Measurements from ENCODE around the gene KCNQ1.

The KCNQ1 gene

DNA sequence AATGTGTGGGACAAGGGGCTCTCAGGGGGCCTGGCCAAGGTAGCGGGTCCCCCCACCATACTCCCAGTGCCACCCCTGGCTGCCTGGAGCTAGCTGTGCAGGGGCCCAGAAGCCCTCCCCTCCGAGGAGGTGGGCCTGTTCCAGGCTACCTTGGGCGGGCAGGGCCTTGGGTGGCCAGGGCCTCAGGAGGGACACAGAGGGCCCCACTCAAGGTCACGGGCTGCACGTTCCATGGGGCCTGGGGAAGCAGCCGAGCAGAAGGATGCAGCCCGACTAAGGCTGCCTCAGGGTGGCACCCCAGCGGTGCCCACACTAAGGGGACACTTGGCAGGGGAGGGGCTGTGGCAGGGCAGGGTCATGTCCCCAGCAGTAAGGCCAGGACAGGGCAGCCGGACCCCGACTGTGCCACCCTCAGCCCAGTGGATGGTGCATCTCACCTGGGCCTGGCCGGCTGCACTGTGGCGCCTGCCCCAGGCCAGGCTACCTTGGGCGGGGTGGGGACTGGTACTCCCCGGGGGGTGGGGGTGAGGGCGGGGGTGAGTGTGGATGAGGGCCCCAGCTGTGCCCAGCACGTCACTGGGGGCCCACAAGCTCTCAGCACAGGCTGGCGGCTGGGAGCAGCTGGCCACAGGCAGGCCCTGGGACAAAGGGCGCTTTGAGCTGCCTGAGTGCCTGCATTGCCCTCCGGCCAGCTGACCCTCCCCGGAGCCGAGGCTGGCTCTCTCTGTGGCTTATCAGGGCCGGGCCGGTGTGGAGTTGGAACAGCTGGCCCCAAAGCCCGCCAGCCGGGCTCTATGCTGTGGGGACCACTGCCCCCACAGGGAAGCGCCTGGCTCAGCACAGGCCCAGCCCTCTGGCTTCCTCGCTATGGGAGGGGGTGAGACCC lies 117.1 kb downstream of the KCNQ1 start:
- H3K9me3 ChIP-seq (ENCODE audit: control insufficient read depth in 2 of 2, low read length in 2 of 2): no peaks in the 10 kb centered on the region
- H3K4me1 ChIP-seq (ENCODE audit: control insufficient read depth in 2 of 2, insufficient read depth in 2 of 2, low read length in 2 of 2): peaks cover 7 to 11% of the 10 kb centered on the region in 2 donors
- no peaks in the 10 kb centered on the region for H3K36me3 ChIP-seq (ENCODE audit: control insufficient read depth in 2 of 2, insufficient read depth in 2 of 2, low read length in 2 of 2)
- no peak overlapping the region for H3K4me3 ChIP-seq (ENCODE audit: low read length in 2 of 2)
- no peaks in the 10 kb centered on the region for H3K27me3 ChIP-seq (ENCODE audit: control insufficient read depth in 2 of 2, insufficient read depth in 2 of 2, low read length in 2 of 2)
- no peak overlapping the region for H3K9ac ChIP-seq (ENCODE audit: low read depth in 1 of 2, low read length in 2 of 2)
- H3K27ac ChIP-seq (ENCODE audit: low read depth in 2 of 2, low read length in 2 of 2): no peak overlapping the region

DNA sequence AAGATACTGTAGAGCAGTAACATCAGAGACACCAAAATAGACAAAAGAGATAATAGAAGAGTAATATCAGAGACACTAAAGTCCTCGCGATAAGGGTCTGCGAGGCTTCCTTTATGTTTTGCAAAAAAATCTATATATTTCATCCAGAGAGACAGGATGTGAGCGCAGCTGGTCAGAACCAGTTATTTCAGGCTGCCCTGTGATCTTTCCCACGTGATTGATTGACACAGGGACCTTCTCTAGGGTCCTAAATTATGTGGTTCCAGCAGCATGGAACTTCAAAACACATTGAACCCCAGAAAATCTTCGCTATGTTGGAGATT lies 118.0 kb downstream of the KCNQ1 start:
- Histone ChIP-seq H3K27me3 (ENCODE audit: control insufficient read depth in 2 of 2, insufficient read depth in 2 of 2, low read length in 2 of 2) (no peaks in the 10 kb centered on the region), H3K4me3 (ENCODE audit: low read length in 2 of 2) (no peak overlapping the region), H3K4me1 (ENCODE audit: control insufficient read depth in 2 of 2, insufficient read depth in 2 of 2, low read length in 2 of 2) (peaks cover 7 to 11% of the 10 kb centered on the region in 2 donors), H3K9ac (ENCODE audit: low read depth in 1 of 2, low read length in 2 of 2) (no peak overlapping the region), H3K9me3 (ENCODE audit: control insufficient read depth in 2 of 2, low read length in 2 of 2) (no peaks in the 10 kb centered on the region), H3K36me3 (ENCODE audit: control insufficient read depth in 2 of 2, insufficient read depth in 2 of 2, low read length in 2 of 2) (no peaks in the 10 kb centered on the region), H3K27ac (ENCODE audit: low read depth in 2 of 2, low read length in 2 of 2) (no peak overlapping the region)

DNA sequence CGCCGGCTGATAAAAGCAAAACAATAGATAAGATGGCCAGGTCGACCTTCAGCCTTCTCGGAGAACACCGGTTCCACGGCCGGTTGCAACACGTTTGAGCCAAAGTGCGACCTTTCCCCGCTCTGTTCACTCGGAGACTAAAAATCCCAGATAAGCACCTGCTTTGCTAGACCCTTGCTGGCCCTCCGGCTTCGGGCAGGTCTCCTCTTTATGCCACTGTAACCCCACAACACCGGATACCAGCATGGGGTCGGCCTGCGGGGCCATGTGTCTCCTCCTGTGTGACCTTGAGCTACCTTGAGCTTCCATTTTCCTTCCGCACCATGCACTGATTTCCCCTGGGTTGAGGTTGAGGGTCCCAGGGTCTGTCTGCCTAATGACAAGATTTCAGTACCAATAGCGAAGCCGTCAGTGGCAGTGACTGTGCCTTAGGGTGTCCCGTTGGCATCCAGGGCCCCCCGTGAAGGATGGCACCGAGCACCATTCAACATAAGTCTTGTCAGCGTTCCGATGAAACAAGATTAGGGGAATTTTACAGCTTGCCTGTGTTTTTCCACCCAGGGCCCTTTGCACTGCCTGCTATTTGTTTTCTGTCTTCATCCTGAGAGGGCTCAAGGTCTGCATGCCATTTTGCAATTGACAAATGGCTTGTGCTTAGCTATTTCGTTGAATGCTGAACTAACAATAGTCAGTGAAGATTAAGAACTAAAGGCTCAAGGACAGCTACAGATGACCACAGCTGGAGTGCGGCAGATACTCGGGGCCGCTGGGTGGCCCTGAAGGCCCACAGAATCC lies 118.6 kb downstream of the KCNQ1 start:
- H3K9ac ChIP-seq (ENCODE audit: low read depth in 1 of 2, low read length in 2 of 2): no peak overlapping the region
- no peak overlapping the region for H3K27ac ChIP-seq (ENCODE audit: low read depth in 2 of 2, low read length in 2 of 2)
- H3K4me3 ChIP-seq (ENCODE audit: low read length in 2 of 2): no peak overlapping the region
- no peaks in the 10 kb centered on the region for H3K27me3 ChIP-seq (ENCODE audit: control insufficient read depth in 2 of 2, insufficient read depth in 2 of 2, low read length in 2 of 2)
- H3K36me3 ChIP-seq (ENCODE audit: control insufficient read depth in 2 of 2, insufficient read depth in 2 of 2, low read length in 2 of 2): no peaks in the 10 kb centered on the region
- no peaks in the 10 kb centered on the region for H3K9me3 ChIP-seq (ENCODE audit: control insufficient read depth in 2 of 2, low read length in 2 of 2)
- peaks cover 7 to 11% of the 10 kb centered on the region in 2 donors for H3K4me1 ChIP-seq (ENCODE audit: control insufficient read depth in 2 of 2, insufficient read depth in 2 of 2, low read length in 2 of 2)

DNA sequence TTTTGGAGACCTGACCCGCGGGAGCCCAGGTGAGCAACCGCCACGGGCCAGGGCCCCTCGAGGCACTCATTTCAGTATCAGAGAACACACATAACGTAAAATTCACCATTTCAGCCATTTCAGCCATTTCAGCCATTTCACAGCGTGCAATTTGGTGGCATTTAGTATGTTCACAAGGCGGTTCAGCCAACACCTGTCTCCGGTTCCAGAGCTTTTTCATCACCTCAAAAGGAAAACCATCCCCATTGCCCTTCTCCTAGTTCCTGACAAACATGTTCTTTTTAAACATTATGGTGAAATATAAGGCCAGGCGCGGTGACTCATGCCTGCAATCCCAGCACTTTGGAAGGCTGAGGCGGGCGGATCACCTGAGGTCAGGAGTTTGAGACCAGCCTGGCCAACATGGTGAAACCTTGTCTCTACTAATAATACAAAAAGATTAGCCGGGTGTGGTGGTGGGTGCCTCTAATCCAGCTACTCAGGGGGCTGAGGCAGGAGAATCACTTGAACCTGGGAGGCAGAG lies 119.3 kb downstream of the KCNQ1 start:
- no peak overlapping the region for H3K27ac ChIP-seq (ENCODE audit: low read depth in 2 of 2, low read length in 2 of 2)

DNA sequence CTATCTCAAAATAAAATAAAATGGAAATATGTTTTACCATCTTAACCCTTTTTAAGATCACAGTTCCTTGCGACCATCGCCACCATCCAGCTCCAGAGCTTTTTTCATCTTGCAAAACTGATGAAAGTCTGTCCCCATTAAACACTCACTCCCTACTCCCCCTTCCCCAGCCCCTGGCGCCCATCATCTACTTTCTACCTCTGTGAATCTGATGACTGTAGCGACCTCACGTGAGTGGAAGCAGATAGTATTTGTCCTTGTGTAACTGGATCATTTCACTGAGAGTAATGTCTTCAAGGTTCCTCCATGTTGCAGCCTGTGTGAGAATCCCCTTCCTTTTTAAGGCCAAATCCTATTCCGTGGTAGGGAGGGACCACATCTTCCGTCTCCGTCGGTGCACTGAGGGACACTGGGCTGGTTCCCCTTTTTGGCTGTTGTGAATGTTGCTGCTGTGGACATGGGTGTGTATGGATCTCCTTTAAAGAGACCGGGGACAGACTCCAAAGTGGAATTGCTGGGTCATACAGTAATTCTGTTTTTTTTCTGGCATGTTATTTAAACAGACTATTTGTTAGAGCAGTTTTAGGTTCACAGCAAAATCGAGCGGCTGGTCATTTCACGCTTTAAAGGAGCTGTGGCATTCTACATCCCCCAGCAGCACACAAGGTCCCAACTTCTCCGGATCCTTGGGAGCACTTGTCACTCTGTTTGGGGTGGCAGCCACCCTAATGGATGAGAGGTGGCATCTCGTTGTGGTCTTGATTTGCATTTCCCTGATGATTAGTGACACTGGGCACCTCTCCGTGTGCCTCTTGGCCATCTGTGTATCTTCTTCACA lies 120.0 kb downstream of the KCNQ1 start:
- no peaks in the 10 kb centered on the region for H3K36me3 ChIP-seq (ENCODE audit: control insufficient read depth in 2 of 2, insufficient read depth in 2 of 2, low read length in 2 of 2)
- no peak overlapping the region for H3K4me3 ChIP-seq (ENCODE audit: low read length in 2 of 2)
- no peak overlapping the region for H3K27ac ChIP-seq (ENCODE audit: low read depth in 2 of 2, low read length in 2 of 2)
- H3K4me1 ChIP-seq (ENCODE audit: control insufficient read depth in 2 of 2, insufficient read depth in 2 of 2, low read length in 2 of 2): peaks cover 7 to 11% of the 10 kb centered on the region in 2 donors
- H3K9me3 ChIP-seq (ENCODE audit: control insufficient read depth in 2 of 2, low read length in 2 of 2): no peaks in the 10 kb centered on the region
- no peak overlapping the region for H3K9ac ChIP-seq (ENCODE audit: low read depth in 1 of 2, low read length in 2 of 2)
- H3K27me3 ChIP-seq (ENCODE audit: control insufficient read depth in 2 of 2, insufficient read depth in 2 of 2, low read length in 2 of 2): no peaks in the 10 kb centered on the region

More for the DNA sequence above, 119.3 kb downstream of the KCNQ1 start:
- Histone ChIP-seq H3K9ac (ENCODE audit: low read depth in 1 of 2, low read length in 2 of 2) (no peak overlapping the region), H3K9me3 (ENCODE audit: control insufficient read depth in 2 of 2, low read length in 2 of 2) (no peaks in the 10 kb centered on the region), H3K4me1 (ENCODE audit: control insufficient read depth in 2 of 2, insufficient read depth in 2 of 2, low read length in 2 of 2) (peaks cover 7 to 11% of the 10 kb centered on the region in 2 donors), H3K4me3 (ENCODE audit: low read length in 2 of 2) (no peak overlapping the region), H3K36me3 (ENCODE audit: control insufficient read depth in 2 of 2, insufficient read depth in 2 of 2, low read length in 2 of 2) (no peaks in the 10 kb centered on the region), H3K27me3 (ENCODE audit: control insufficient read depth in 2 of 2, insufficient read depth in 2 of 2, low read length in 2 of 2) (no peaks in the 10 kb centered on the region)

DNA sequence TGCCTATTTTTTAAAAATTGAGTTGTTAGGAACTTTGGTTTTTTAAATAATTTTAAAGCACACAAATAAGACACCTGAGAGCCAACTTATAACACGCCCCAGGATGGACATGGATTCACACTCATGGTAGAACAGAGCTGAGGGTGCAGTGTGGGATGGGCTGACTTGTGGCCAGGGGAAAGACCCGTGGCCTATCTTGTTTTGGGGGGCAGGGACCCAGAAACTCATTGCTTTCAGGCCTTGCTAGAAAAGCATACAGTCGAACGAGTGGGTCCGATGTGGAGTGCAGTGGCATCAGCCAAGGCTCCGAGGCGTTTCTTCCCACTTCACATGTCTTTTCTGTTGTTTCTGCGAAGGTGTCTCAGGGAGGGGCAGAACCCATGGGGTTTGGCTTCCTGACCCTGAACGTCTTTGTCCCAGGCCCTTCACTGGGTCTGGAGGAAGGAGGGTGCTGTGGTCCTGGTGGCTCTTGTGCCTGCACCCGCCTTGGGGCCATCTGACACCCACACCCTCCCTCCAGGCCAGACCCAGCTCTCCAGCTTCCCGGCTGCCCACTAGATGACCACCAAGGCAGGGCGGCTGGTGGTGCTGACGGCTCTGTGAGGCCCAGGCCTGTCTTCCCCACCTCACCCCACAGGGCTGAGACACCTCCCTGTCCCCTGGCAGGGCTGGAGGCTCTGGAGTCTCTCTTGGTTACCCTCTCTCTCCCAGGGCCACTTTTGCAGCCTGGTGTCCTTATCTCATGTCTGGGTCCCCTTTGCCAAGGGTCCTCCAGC lies 120.8 kb downstream of the KCNQ1 start:
- H3K4me3 ChIP-seq (ENCODE audit: low read length in 2 of 2): no peak overlapping the region
- no peak overlapping the region for H3K27ac ChIP-seq (ENCODE audit: low read depth in 2 of 2, low read length in 2 of 2)
- H3K36me3 ChIP-seq (ENCODE audit: control insufficient read depth in 2 of 2, insufficient read depth in 2 of 2, low read length in 2 of 2): no peaks in the 10 kb centered on the region
- no peaks in the 10 kb centered on the region for H3K9me3 ChIP-seq (ENCODE audit: control insufficient read depth in 2 of 2, low read length in 2 of 2)
- H3K4me1 ChIP-seq (ENCODE audit: control insufficient read depth in 2 of 2, insufficient read depth in 2 of 2, low read length in 2 of 2): peaks cover 7 to 11% of the 10 kb centered on the region in 2 donors
- no peaks in the 10 kb centered on the region for H3K27me3 ChIP-seq (ENCODE audit: control insufficient read depth in 2 of 2, insufficient read depth in 2 of 2, low read length in 2 of 2)
- no peak overlapping the region for H3K9ac ChIP-seq (ENCODE audit: low read depth in 1 of 2, low read length in 2 of 2)

DNA sequence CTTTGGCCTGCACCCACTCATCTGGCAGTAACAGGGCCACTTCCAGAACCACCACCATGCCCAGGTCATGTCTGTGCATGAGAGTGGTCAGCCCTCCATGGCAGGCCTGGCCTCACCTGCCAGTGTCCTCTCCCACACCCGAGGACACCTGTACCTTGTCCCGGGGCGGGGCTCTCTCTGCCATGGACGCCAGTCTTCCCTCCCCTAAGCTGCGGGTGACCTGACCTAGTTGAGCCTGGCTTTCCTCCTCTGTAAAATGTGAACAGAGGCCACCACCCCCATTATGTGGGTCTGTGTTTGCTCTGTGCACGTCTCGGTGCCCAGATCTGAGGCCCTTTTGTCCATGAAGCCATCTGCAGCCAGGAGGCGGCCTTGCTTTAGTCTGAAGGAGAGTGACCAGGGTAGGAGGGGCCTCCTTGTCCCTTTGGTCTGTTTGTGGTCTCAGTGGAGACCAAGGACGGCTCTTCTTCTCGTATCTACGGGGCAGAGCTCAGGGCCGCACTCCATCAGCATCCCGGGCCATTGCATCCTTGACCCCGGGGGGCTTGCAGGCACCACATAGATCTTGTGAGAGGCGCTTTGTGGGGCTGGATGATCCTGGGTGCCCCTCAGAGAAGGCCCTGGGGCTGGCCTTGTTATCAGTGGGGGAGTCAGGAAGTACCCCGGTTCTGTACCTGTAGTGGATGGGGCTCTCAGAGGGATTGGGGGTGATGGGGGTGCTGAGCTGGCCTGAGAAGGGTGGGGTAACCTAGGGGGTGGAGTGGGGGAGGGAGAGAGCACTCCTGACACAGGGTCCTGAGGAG lies 121.6 kb downstream of the KCNQ1 start:
- Histone ChIP-seq H3K4me1 (ENCODE audit: control insufficient read depth in 2 of 2, insufficient read depth in 2 of 2, low read length in 2 of 2) (peaks cover 7 to 11% of the 10 kb centered on the region in 2 donors), H3K27ac (ENCODE audit: low read depth in 2 of 2, low read length in 2 of 2) (no peak overlapping the region), H3K9ac (ENCODE audit: low read depth in 1 of 2, low read length in 2 of 2) (no peak overlapping the region), H3K27me3 (ENCODE audit: control insufficient read depth in 2 of 2, insufficient read depth in 2 of 2, low read length in 2 of 2) (no peaks in the 10 kb centered on the region), H3K36me3 (ENCODE audit: control insufficient read depth in 2 of 2, insufficient read depth in 2 of 2, low read length in 2 of 2) (no peaks in the 10 kb centered on the region), H3K4me3 (ENCODE audit: low read length in 2 of 2) (no peak overlapping the region), H3K9me3 (ENCODE audit: control insufficient read depth in 2 of 2, low read length in 2 of 2) (no peaks in the 10 kb centered on the region)

DNA sequence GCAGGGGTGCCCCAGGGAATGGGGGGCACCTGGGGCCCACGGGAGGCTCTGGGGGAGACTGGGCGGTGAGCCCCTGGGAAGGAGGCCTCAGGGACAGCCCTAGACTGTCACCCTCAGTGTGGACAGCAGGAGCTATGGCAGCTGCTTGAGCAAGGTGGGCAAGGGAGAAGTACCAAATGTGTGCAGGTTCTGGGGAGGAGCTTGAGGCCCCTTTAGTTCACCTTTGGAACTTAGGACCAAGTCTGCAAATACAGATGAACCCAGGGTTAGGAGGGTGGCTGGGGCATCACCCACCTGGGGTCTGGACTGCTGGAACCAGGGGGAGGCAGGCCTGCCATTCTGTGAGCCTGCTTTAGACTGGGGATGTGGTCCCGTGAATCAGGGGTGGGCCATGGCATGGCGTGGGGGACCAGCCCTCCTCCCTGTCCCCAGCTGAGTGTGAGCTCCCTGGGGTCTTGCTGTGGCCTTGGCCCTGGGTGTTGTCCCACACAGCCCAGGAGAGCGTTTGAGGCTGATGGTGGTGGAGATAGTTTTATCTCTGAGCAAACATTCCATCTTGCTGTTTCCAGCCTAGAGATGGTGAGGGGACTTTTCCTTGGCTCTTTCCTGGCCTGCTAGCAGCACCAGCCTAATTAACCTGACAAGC lies 122.3 kb downstream of the KCNQ1 start:
- Histone ChIP-seq H3K4me3 (ENCODE audit: low read length in 2 of 2) (no peak overlapping the region), H3K4me1 (ENCODE audit: control insufficient read depth in 2 of 2, insufficient read depth in 2 of 2, low read length in 2 of 2) (peaks cover 7 to 11% of the 10 kb centered on the region in 2 donors), H3K9ac (ENCODE audit: low read depth in 1 of 2, low read length in 2 of 2) (no peak overlapping the region), H3K9me3 (ENCODE audit: control insufficient read depth in 2 of 2, low read length in 2 of 2) (no peaks in the 10 kb centered on the region), H3K27me3 (ENCODE audit: control insufficient read depth in 2 of 2, insufficient read depth in 2 of 2, low read length in 2 of 2) (no peaks in the 10 kb centered on the region), H3K27ac (ENCODE audit: low read depth in 2 of 2, low read length in 2 of 2) (no peak overlapping the region), H3K36me3 (ENCODE audit: control insufficient read depth in 2 of 2, insufficient read depth in 2 of 2, low read length in 2 of 2) (no peaks in the 10 kb centered on the region)

Data from mucosa of rectum (tissue), 2 donors.